ENCODE results near the gene TCP11L2.

The TCP11L2 gene

GRCh38 chr12:106357549-106358395, 55.2 kb downstream of the TCP11L2 start, which contains the start of gene POLR3B (continued):
- TF ChIP-seq REPIN1 (tag by site-specific recombination; IDR thresholded peaks at IDR 0.05; ENCODE audit: low read depth) (peak; percentile 95), ZNF664 (tag by site-specific recombination; IDR thresholded peaks at IDR 0.05) (peak; percentile 40; the same call in 1 of the 2 replicates), SALL2 (tag by site-specific recombination; IDR thresholded peaks at IDR 0.05; ENCODE audit: borderline replicate concordance) (no peak), ZNF214 (tag by site-specific recombination; IDR thresholded peaks at IDR 0.05; ENCODE audit: borderline replicate concordance) (no peak), INSM2 (tag by site-specific recombination; IDR thresholded peaks at IDR 0.05) (peak; percentile 91), ZFHX2 (tag by site-specific recombination; conservative IDR thresholded peaks at IDR 0.05) (peak; percentile 80), SP2 (tag by site-specific recombination; IDR thresholded peaks at IDR 0.05) (peak; percentile 93), ZBTB17 (tag by site-specific recombination; IDR thresholded peaks at IDR 0.05) (peak; percentile 99), ZNF404 (tag by site-specific recombination; IDR thresholded peaks at IDR 0.05) (no peak), ZNF324 (tag by site-specific recombination; IDR thresholded peaks at IDR 0.05) (peak; percentile 97), ZNF791 (tag by site-specific recombination; IDR thresholded peaks at IDR 0.05) (no peak), ZNF513 (tag by site-specific recombination; IDR thresholded peaks at IDR 0.05) (no peak; the same call in 1 of the 2 replicates), ZNF26 (tag by site-specific recombination; IDR thresholded peaks at IDR 0.05) (no peak), ZNF37A (tag by site-specific recombination; IDR thresholded peaks at IDR 0.05) (no peak), ZNF571 (tag by site-specific recombination; IDR thresholded peaks at IDR 0.05) (no peak), ZBTB26 (tag by site-specific recombination; optimal IDR thresholded peaks at IDR 0.05) (peak; percentile 95), ZNF433 (tag by site-specific recombination; IDR thresholded peaks at IDR 0.05; ENCODE audit: low read depth) (no peak), ZNF843 (tag by site-specific recombination; IDR thresholded peaks at IDR 0.05) (peak; percentile 81), ZNF785 (tag by site-specific recombination; IDR thresholded peaks at IDR 0.05) (peak; percentile 81), ZNF416 (tag by site-specific recombination; IDR thresholded peaks at IDR 0.05) (no peak), REST (tag by site-specific recombination; IDR thresholded peaks at IDR 0.05) (0 out of 2 replicates have a peak, but pooled peaks have one; percentile 56), ZNF549 (tag by site-specific recombination; IDR thresholded peaks at IDR 0.05) (no peak), ZNF585B (tag by site-specific recombination; IDR thresholded peaks at IDR 0.05) (no peak), GLIS1 (tag by site-specific recombination; IDR thresholded peaks at IDR 0.05) (peak; percentile 40; the same call in 1 of the 2 replicates), ZNF560 (tag by site-specific recombination; IDR thresholded peaks at IDR 0.05; ENCODE audit: borderline replicate concordance) (no peak), ZNF654 (tag by site-specific recombination; IDR thresholded peaks at IDR 0.05; ENCODE audit: low read depth) (peak; percentile 79), MYNN (tag by site-specific recombination; IDR thresholded peaks at IDR 0.05; ENCODE audit: borderline replicate concordance) (0 out of 2 replicates have a peak, but pooled peaks have one; percentile 61), ZNF639 (tag by site-specific recombination; IDR thresholded peaks at IDR 0.05) (peak; percentile 97)
